OCI-LY3 (cell line): ENCODE results near the gene SLC25A33.

Experiments used
- CTCF ChIP-seq: fragments of 200-600, 300-600 bp; sonication (generic); IDR thresholded peaks from 2 replicates; pipeline ENCODE4 v1.5.1; 2014; ENCODE audit warnings: antibody characterized with exemption, low read length, low read depth
- EZH2phosphoT487 ChIP-seq: fragments of 200-600 bp; shearing (Covaris generic); IDR thresholded peaks from 2 replicates; pipeline ENCODE4 v1.6.1; 2018; ENCODE audit warnings: antibody characterized with exemption, mixed run types, low read depth

GRCh38 chr1:9549955-9550546 is 10.8 kb downstream of the SLC25A33 start:
- TF ChIP-seq CTCF (no peak), EZH2phosphoT487 (no peak)
